HG03378 (cell line): ENCODE measurements around the gene GDPD3.
"Not testable (repeated sequence)": the region's sequence is repeated elsewhere in the genome, so short reads cannot be mapped to it uniquely, and the experiment has no call there.

Experiments
- ATAC-seq: cut with Tn5 transposase; IDR thresholded peaks from one replicate; pipeline ENCODE4 v1.9.1; 2021; ENCODE audit warnings: mild to moderate bottlenecking, moderate library complexity; ENCODE audit not compliant: unreplicated experiment

The GDPD3 gene

GRCh38 chr16:30113031-30113710 lies at the start of gene GDPD3:
GDPD3 (minus strand) TSS chr16:30113537; CDS start chr16:30113478, 59 bp downstream.
- ATAC-seq = no peak

GRCh38 chr16:30157214-30157613 lies 43.9 kb upstream of the GDPD3 start:
- no peak for ATAC-seq

GRCh38 chr16:30155188-30155587 lies 41.9 kb upstream of the GDPD3 start:
- ATAC-seq = no peak

GRCh38 chr16:30152517-30152916 lies 39.2 kb upstream of the GDPD3 start:
- ATAC-seq = no peak

- no peak for ATAC-seq
These were observed 37.8 kb upstream of the GDPD3 start for GRCh38 chr16:30151091-30151490.

- ATAC-seq = no peak
These were observed 36.1 kb upstream of the GDPD3 start for GRCh38 chr16:30149250-30149930.

GRCh38 chr16:30147843-30148510 lies 34.6 kb upstream of the GDPD3 start:
- ATAC-seq = no peak

GRCh38 chr16:30145657-30146056 lies 32.3 kb upstream of the GDPD3 start:
- no peak for ATAC-seq

GRCh38 chr16:30144917-30145316 lies 31.6 kb upstream of the GDPD3 start:
- ATAC-seq = no peak

- ATAC-seq = no peak
These were observed 30.7 kb upstream of the GDPD3 start for GRCh38 chr16:30144017-30144416.

GRCh38 chr16:30143347-30143702 lies 30.0 kb upstream of the GDPD3 start:
- no peak for ATAC-seq

- no peak for ATAC-seq
These were observed 29.5 kb upstream of the GDPD3 start for GRCh38 chr16:30142672-30143346.

GRCh38 chr16:30141750-30142149 lies 28.4 kb upstream of the GDPD3 start:
- ATAC-seq = no peak

- no peak for ATAC-seq
These were observed 26.5 kb upstream of the GDPD3 start for GRCh38 chr16:30139583-30140481.

- no peak for ATAC-seq
These were observed 24.6 kb upstream of the GDPD3 start for GRCh38 chr16:30137897-30138296.

GRCh38 chr16:30136971-30137605 lies 23.8 kb upstream of the GDPD3 start:
- ATAC-seq = no peak

GRCh38 chr16:30132591-30132990 lies 19.3 kb upstream of the GDPD3 start:
- no peak for ATAC-seq

- ATAC-seq = no peak
These were observed 18.6 kb upstream of the GDPD3 start for GRCh38 chr16:30131869-30132475.

GRCh38 chr16:30127993-30128392 lies 14.7 kb upstream of the GDPD3 start:
- ATAC-seq = no peak

GRCh38 chr16:30125690-30126089 lies 12.4 kb upstream of the GDPD3 start:
- ATAC-seq = not testable (repeated sequence)
